Measurements from ENCODE around the gene SLC22A17. TPM values are rescaled to one million over a fixed set of nuclear protein-coding genes. Genes with fewer than 3 reads are reported as not detected.

SLC22A17 gene
- total RNA-seq, 1 donor from 2014 or later, result 29.3 TPM

DNA sequence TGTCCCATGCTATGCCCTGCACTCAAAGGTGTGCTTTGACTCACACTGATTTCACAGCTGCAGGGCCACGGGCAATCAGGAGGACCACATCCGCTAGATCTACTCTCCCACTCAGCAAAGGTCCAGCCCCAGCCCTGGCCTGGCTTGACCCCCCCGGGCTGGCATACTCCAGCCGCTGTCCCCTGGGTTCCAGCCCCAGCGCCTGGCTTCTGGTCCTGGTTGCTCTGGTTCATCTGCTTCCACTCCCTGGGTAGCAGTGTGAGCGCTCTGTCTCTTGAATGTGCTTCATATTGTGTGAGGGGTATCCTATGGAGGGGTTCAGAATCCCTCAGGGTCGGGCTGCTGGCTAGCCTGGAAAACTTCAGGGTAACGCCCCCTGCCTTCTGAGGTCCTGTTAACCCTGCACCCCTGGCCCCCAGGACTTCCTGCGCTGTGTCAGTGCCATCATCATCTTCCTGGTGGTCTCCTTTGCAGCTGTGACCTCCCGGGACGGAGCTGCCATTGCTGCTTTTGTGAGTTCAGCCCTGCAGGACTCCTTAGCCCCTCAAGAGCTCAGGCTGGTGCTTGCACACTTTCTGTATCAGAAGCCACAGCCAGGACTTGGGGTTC lies 26.0 kb upstream of the SLC22A17 start:
- Histone ChIP-seq H3K4me3 (ENCODE audit: insufficient read depth, low read depth, low read length) (no peak overlapping the region), H3K9ac (ENCODE audit: low read length) (no peak overlapping the region), H3K4me1 (ENCODE audit: insufficient read depth, low read length) (no peaks in the 10 kb centered on the region), H3K4me2 (ENCODE audit: low read length) (no peak overlapping the region), H3K36me3 (ENCODE audit: insufficient read depth, low read length) (no peaks in the 10 kb centered on the region), H2AFZ (ENCODE audit: low read depth, low read length) (no peak overlapping the region), H4K20me1 (ENCODE audit: insufficient read depth, low read length) (no peaks in the 10 kb centered on the region), H3K79me2 (ENCODE audit: insufficient read depth, low read length) (no peaks in the 10 kb centered on the region), H3K9me3 (ENCODE audit: insufficient read depth, low read depth, low read length) (no peaks in the 10 kb centered on the region), H3K27ac (ENCODE audit: low read depth, low read length) (no peak overlapping the region), H3K27me3 (ENCODE audit: insufficient read depth, low read length) (peaks cover 2% of the 10 kb centered on the region)
- Mint-ChIP-seq H3K27ac (ENCODE audit: unreplicated experiment) (no peak overlapping the region), H3K4me1 (ENCODE audit: low read depth, unreplicated experiment) (no peaks in the 10 kb centered on the region), H3K27me3 (ENCODE audit: low read depth, unreplicated experiment) (peaks cover 64% of the 10 kb centered on the region), H3K36me3 (ENCODE audit: low read depth, unreplicated experiment) (peaks cover 3% of the 10 kb centered on the region), H3K9me3 (ENCODE audit: unreplicated experiment) (no peaks in the 10 kb centered on the region), H3K4me3 (ENCODE audit: unreplicated experiment) (no peak overlapping the region)
- DNase-seq (ENCODE audit: low read depth) (no peak), FAIRE-seq (no peak)
- TF ChIP-seq EZH2 (IDR thresholded peaks at IDR 0.05; ENCODE audit: insufficient read depth, low read length), result no peak
- TF ChIP-seq, protein P1, sequence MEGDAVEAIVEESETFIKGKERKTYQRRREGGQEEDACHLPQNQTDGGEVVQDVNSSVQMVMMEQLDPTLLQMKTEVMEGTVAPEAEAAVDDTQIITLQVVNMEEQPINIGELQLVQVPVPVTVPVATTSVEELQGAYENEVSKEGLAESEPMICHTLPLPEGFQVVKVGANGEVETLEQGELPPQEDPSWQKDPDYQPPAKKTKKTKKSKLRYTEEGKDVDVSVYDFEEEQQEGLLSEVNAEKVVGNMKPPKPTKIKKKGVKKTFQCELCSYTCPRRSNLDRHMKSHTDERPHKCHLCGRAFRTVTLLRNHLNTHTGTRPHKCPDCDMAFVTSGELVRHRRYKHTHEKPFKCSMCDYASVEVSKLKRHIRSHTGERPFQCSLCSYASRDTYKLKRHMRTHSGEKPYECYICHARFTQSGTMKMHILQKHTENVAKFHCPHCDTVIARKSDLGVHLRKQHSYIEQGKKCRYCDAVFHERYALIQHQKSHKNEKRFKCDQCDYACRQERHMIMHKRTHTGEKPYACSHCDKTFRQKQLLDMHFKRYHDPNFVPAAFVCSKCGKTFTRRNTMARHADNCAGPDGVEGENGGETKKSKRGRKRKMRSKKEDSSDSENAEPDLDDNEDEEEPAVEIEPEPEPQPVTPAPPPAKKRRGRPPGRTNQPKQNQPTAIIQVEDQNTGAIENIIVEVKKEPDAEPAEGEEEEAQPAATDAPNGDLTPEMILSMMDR (IDR thresholded peaks at IDR 0.05; ENCODE audit: insufficient read depth, low read depth, low read length), result no peak

GRCh38 chr14:23377573-23378563 lies 25.2 kb upstream of the SLC22A17 start:
- no peaks in the 10 kb centered on the region for H3K27me3 ChIP-seq (ENCODE audit: insufficient read depth, low read length)
- H3K9me3 ChIP-seq (ENCODE audit: insufficient read depth, low read depth, low read length), result no peaks in the 10 kb centered on the region
- TF ChIP-seq, protein P1 (IDR thresholded peaks at IDR 0.05; ENCODE audit: insufficient read depth, low read depth, low read length), result no peak
- TF ChIP-seq EZH2 (IDR thresholded peaks at IDR 0.05; ENCODE audit: insufficient read depth, low read length), result no peak
- H3K4me2 ChIP-seq (ENCODE audit: low read length), result no peak overlapping the region
- no peaks in the 10 kb centered on the region for H3K36me3 ChIP-seq (ENCODE audit: insufficient read depth, low read length)
- no peaks in the 10 kb centered on the region for H3K79me2 ChIP-seq (ENCODE audit: insufficient read depth, low read length)
- DNase-seq (ENCODE audit: low read depth) (no peak), FAIRE-seq (no peak)
- H3K27me3 Mint-ChIP-seq (ENCODE audit: low read depth, unreplicated experiment), result peaks cover 61% of the 10 kb centered on the region
- no peak overlapping the region for H3K27ac ChIP-seq (ENCODE audit: low read depth, low read length)
- H4K20me1 ChIP-seq (ENCODE audit: insufficient read depth, low read length), result no peaks in the 10 kb centered on the region
- no peak overlapping the region for H3K9ac ChIP-seq (ENCODE audit: low read length)
- no peak overlapping the region for H3K27ac Mint-ChIP-seq (ENCODE audit: unreplicated experiment)
- H3K4me3 ChIP-seq (ENCODE audit: insufficient read depth, low read depth, low read length), result no peak overlapping the region
- H3K4me1 Mint-ChIP-seq (ENCODE audit: low read depth, unreplicated experiment), result no peaks in the 10 kb centered on the region
- no peak overlapping the region for H2AFZ ChIP-seq (ENCODE audit: low read depth, low read length)
- H3K36me3 Mint-ChIP-seq (ENCODE audit: low read depth, unreplicated experiment), result peaks cover 3% of the 10 kb centered on the region
- H3K9me3 Mint-ChIP-seq (ENCODE audit: unreplicated experiment), result no peaks in the 10 kb centered on the region
- H3K4me1 ChIP-seq (ENCODE audit: insufficient read depth, low read length), result no peaks in the 10 kb centered on the region
- H3K4me3 Mint-ChIP-seq (ENCODE audit: unreplicated experiment), result no peak overlapping the region

Data from astrocyte (in vitro differentiated cells and primary cell).